ENCODE results near the gene MFGE8.
A peak's percentile ranks its signal among the peaks of the same experiment; 100 is the strongest.

MFGE8 gene

GRCh38 chr15:88917760-88918159 lies 4.6 kb upstream of the MFGE8 start:
- no peak for DNase-seq

GRCh38 chr15:88915354-88915753 lies 2.2 kb upstream of the MFGE8 start:
- no peak for DNase-seq

GRCh38 chr15:88913850-88914169 lies 631 bp upstream of the MFGE8 start:
- no peak for DNase-seq

- no peak for DNase-seq
Measured at GRCh38 chr15:88912500-88912921, 668 bp downstream of the MFGE8 start.

GRCh38 chr15:88911766-88912118 lies 1.4 kb downstream of the MFGE8 start:
- DNase-seq: no peak

GRCh38 chr15:88909956-88910831 lies 3.0 kb downstream of the MFGE8 start:
- no peak for DNase-seq

GRCh38 chr15:88908697-88909621 lies 4.2 kb downstream of the MFGE8 start:
- DNase-seq: no peak

- no peak for DNase-seq
Measured at GRCh38 chr15:88908123-88908522, 5.1 kb downstream of the MFGE8 start.

- no peak for DNase-seq
Measured at GRCh38 chr15:88907111-88907510, 6.1 kb downstream of the MFGE8 start.

GRCh38 chr15:88906551-88906950 lies 6.6 kb downstream of the MFGE8 start:
- no peak for DNase-seq

- DNase-seq: no peak
Measured at GRCh38 chr15:88906130-88906529, 7.0 kb downstream of the MFGE8 start.

- DNase-seq: no peak
Measured at GRCh38 chr15:88905576-88905975, 7.6 kb downstream of the MFGE8 start.

GRCh38 chr15:88904624-88905327 lies 8.4 kb downstream of the MFGE8 start:
- DNase-seq: peak; percentile 63

GRCh38 chr15:88904257-88904623 lies 8.9 kb downstream of the MFGE8 start:
- no peak for DNase-seq

GRCh38 chr15:88902846-88903245 lies 10.3 kb downstream of the MFGE8 start:
- DNase-seq: no peak

GRCh38 chr15:88902221-88902835 lies 10.9 kb downstream of the MFGE8 start:
- no peak for DNase-seq

- no peak for DNase-seq
Measured at GRCh38 chr15:88901508-88902220, 11.5 kb downstream of the MFGE8 start.

GRCh38 chr15:88900982-88901418 lies 12.2 kb downstream of the MFGE8 start:
- DNase-seq: no peak

- DNase-seq: no peak
Measured at GRCh38 chr15:88900309-88900981, 12.7 kb downstream of the MFGE8 start.

GRCh38 chr15:88899251-88899650 lies 13.9 kb downstream of the MFGE8 start:
- DNase-seq: no peak

- DNase-seq: no peak
Measured at GRCh38 chr15:88898736-88899135, 14.4 kb downstream of the MFGE8 start.
